HepG2 (cell line): Measurements from ENCODE around the gene UQCRC2. TPM values are rescaled to one million over a fixed set of nuclear protein-coding genes. Genes with fewer than 3 reads are reported as not detected.
A peak's percentile ranks its signal among the peaks of the same experiment; 100 is the strongest.

Source experiments
- ARID5B ChIP-seq: IDR thresholded peaks from 2 replicates; pipeline ENCODE4 v1.4.0; 2020; ENCODE audit warnings: mild to moderate bottlenecking, missing genetic modification reagents
- CHCHD3 ChIP-seq: sonication (generic); formaldehyde crosslinking; IDR thresholded peaks from 2 replicates; pipeline ENCODE4 v1.8.0; 2022; ENCODE audit warnings: mild to moderate bottlenecking, missing genetic modification reagents, moderate library complexity
- EED ChIP-seq: sonication (generic); formaldehyde crosslinking; IDR thresholded peaks from 2 replicates; pipeline ENCODE4 v1.5.0; 2020; ENCODE audit warnings: mild to moderate bottlenecking, missing genetic modification reagents
- HOXA5 ChIP-seq: sonication (generic); formaldehyde crosslinking; IDR thresholded peaks from 2 replicates; pipeline ENCODE4 v1.4.0; 2020; ENCODE audit warnings: missing genetic modification reagents
- MAZ ChIP-seq, 2 experiments: sonication (generic) in 1 of 2; formaldehyde crosslinking in 1 of 2; IDR thresholded peaks; 2 replicates each; pipeline versions ENCODE4 v1.5.0 to v1.6.1; 2012 to 2020; ENCODE audit warnings: low read depth in 2 of 2, mild to moderate bottlenecking in 2 of 2, borderline replicate concordance in 1 of 2, improper control_type of control experiment in 1 of 2, low read length in 1 of 2, missing genetic modification reagents in 1 of 2, moderate library complexity in 1 of 2
- PCBP1 ChIP-seq: fragments of 200-400 bp; formaldehyde crosslinking; IDR thresholded peaks from 2 replicates; pipeline ENCODE4 v1.6.1; 2017; ENCODE audit warnings: mild to moderate bottlenecking, low read depth, low read length, borderline replicate concordance
- PRPF4 ChIP-seq: fragments of 200-400 bp; formaldehyde crosslinking; IDR thresholded peaks from 2 replicates; pipeline ENCODE4 v1.6.1; 2016; ENCODE audit warnings: low read length, low read depth; ENCODE audit not compliant: poor library complexity, severe bottlenecking
- TAF15 ChIP-seq: fragments of 200-400 bp; formaldehyde crosslinking; IDR thresholded peaks from one replicate; pipeline ENCODE4 v1.6.1; 2018; ENCODE audit warnings: mild to moderate bottlenecking, low read depth, low read length; ENCODE audit not compliant: poor library complexity, severe bottlenecking
- TFDP2 ChIP-seq: sonication (generic); formaldehyde crosslinking; IDR thresholded peaks from 2 replicates; pipeline ENCODE4 v1.4.0; 2020; ENCODE audit warnings: missing genetic modification reagents
- ZNF580 ChIP-seq: IDR thresholded peaks from 2 replicates; pipeline ENCODE4 v1.6.1; 2016; ENCODE audit warnings: low read depth, borderline replicate concordance
- ZNF639 ChIP-seq: conservative IDR thresholded peaks from 2 replicates; pipeline ENCODE4 v1.6.1; 2018; ENCODE audit warnings: missing genetic modification reagents
- ZNF7 ChIP-seq: IDR thresholded peaks from 2 replicates; pipeline ENCODE4 v1.6.1; 2016; ENCODE audit warnings: missing biosample characterization, missing genetic modification reagents
- ZNF770 ChIP-seq: sonication (generic); formaldehyde crosslinking; IDR thresholded peaks from 2 replicates; pipeline ENCODE4 v1.5.0; 2020; ENCODE audit warnings: mild to moderate bottlenecking, missing genetic modification reagents
- ZNF773 ChIP-seq: sonication (generic); formaldehyde crosslinking; IDR thresholded peaks from 2 replicates; pipeline ENCODE4 v1.4.0; 2020; ENCODE audit warnings: missing genetic modification reagents, borderline replicate concordance
- polyA plus RNA-seq, 8 experiments: library from polyadenylated mRNA; depleted of rRNA in 3 of 8; stranded (reverse) in 7 of 8; unstranded in 1 of 8; fragments of >200 nt; fragmentation: Illumina TruSeq in 4 of 8; extraction: Trizol in 4 of 8; gene quantifications; 2 replicates each; pipeline versions ENCODE4 v1.2.1 to v1.2.3, GENCODE V29; 2011 to 2016; ENCODE audit warnings: low read depth in 4 of 8, missing spikeins in 1 of 8, mixed read lengths in 1 of 8; ENCODE audit not compliant: insufficient read depth in 1 of 8
- total RNA-seq, 5 experiments: library from RNA; depleted of rRNA; stranded (reverse); fragments of >200 nt; fragmentation: Illumina TruSeq; extraction: Trizol; gene quantifications; 2 replicates each; pipeline ENCODE4 v1.2.3, GENCODE V29; 2016; ENCODE audit warnings: low read depth in 1 of 5
- TF ChIP-seq, protein P1 (sequence below): sonication (generic); formaldehyde crosslinking; IDR thresholded peaks from 2 replicates; pipeline ENCODE4 v1.5.1; 2020; ENCODE audit warnings: mild to moderate bottlenecking, missing genetic modification reagents

The UQCRC2 gene
- total and polyA plus RNA-seq, 2 of the 13 experiments (the other 11 are each of a cell fraction or from before 2014, with no cell fraction given), result 442 to 536 TPM

DNA sequence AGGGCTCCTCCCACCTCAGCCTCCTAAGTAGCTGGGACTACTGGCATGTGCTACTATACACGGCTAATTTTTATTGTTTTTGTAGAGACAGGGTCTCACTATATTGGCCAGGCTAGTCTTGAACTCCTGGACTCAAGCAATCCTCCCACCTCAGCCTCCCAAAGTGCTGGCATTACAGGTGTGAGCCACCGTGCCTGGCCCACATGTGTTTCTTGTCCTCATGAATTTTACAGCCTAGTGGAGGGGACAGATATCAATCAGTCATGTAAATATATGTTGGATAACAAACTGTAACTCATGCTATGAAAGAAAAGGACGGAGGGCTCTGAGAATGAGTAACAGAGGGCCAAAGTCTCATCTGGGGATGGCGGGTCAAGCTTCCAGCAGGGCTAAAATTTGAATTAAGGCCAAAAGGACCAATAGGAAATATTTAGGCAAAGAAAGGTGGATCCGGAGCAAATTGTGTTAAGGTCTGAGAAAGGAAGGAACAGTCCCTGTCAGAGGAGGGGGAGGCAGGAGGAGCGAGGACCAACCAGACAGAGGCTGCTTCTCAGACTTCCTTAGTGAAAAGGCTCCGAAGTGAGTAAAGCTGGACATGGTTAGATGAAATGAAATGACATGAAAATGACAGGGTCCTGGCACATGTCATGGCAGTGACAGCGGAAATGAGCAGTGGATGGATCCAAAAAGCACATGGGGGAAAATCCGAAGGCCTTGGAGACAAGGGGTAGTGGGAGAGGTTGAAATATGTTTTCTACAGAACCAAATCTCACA lies 43.9 kb downstream of the UQCRC2 start (continued):
- TF ChIP-seq, protein P1, sequence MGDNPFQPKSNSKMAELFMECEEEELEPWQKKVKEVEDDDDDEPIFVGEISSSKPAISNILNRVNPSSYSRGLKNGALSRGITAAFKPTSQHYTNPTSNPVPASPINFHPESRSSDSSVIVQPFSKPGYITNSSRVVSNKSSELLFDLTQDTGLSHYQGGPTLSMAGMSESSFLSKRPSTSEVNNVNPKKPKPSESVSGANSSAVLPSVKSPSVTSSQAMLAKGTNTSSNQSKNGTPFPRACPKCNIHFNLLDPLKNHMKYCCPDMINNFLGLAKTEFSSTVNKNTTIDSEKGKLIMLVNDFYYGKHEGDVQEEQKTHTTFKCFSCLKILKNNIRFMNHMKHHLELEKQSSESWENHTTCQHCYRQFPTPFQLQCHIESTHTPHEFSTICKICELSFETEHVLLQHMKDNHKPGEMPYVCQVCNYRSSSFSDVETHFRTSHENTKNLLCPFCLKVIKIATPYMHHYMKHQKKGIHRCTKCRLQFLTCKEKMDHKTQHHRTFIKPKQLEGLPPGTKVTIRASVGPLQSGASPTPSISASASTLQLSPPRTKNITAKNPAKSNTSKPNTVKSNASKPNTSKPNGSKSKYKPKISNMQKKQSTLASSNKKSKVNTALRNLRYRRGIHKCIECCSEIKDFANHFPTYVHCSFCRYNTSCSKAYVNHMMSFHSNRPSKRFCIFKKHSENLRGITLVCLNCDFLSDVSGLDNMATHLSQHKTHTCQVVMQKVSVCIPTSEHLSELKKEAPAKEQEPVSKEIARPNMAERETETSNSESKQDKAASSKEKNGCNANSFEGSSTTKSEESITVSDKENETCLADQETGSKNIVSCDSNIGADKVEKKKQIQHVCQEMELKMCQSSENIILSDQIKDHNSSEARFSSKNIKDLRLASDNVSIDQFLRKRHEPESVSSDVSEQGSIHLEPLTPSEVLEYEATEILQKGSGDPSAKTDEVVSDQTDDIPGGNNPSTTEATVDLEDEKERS (CRISPR knock-in tag), result no peak
- peak; percentile 96 for TF ChIP-seq ZNF770 (CRISPR knock-in tag)
- TF ChIP-seq ARID5B (CRISPR knock-in tag), result no peak; the same call in 1 of the 2 replicates
- 0 out of 2 replicates have a peak, but pooled peaks have one; percentile 39 for TF ChIP-seq TFDP2
- TF ChIP-seq PCBP1, result no peak
- no peak for TF ChIP-seq MAZ (IDR thresholded peaks at IDR 0.05; ENCODE audit: borderline replicate concordance, low read depth, low read length)
- no peak for TF ChIP-seq MAZ (CRISPR knock-in tag; IDR thresholded peaks at IDR 0.05; ENCODE audit: low read depth)
- no peak for TF ChIP-seq TAF15
- no peak for TF ChIP-seq CHCHD3
- TF ChIP-seq ZNF580, result peak; percentile 12; the same call in 1 of the 2 replicates
- TF ChIP-seq ZNF639 (CRISPR knock-in tag), result no peak
- peak; percentile 31; the same call in 1 of the 2 replicates for TF ChIP-seq ZNF7 (CRISPR knock-in tag)
- TF ChIP-seq PRPF4, result no peak
- TF ChIP-seq ZNF773 (CRISPR knock-in tag), result no peak
- TF ChIP-seq EED, result 0 out of 2 replicates have a peak, but pooled peaks have one; percentile 17
- no peak for TF ChIP-seq HOXA5
